GM19043 (cell line): Measurements from ENCODE around the gene LYZL4.

Source experiments
- ATAC-seq: cut with Tn5 transposase; IDR thresholded peaks from one replicate; pipeline ENCODE4 v1.9.1; 2021; ENCODE audit warnings: low read depth; ENCODE audit not compliant: unreplicated experiment

The LYZL4 gene

GRCh38 chr3:42428830-42429229 is 18.4 kb upstream of the LYZL4 start:
- no peak for ATAC-seq

- ATAC-seq: no peak
Measured at GRCh38 chr3:42425736-42426407, 15.5 kb upstream of the LYZL4 start.

GRCh38 chr3:42424911-42425310 is 14.5 kb upstream of the LYZL4 start:
- no peak for ATAC-seq

- no peak for ATAC-seq
Measured at GRCh38 chr3:42421818-42422796, 11.7 kb upstream of the LYZL4 start.

GRCh38 chr3:42419563-42419962 is 9.2 kb upstream of the LYZL4 start:
- no peak for ATAC-seq

- no peak for ATAC-seq
Measured at GRCh38 chr3:42412526-42413155, 2.2 kb upstream of the LYZL4 start.

GRCh38 chr3:42411429-42411828 is 1.0 kb upstream of the LYZL4 start:
- ATAC-seq: no peak

GRCh38 chr3:42408156-42408555 is 2.3 kb downstream of the LYZL4 start:
- no peak for ATAC-seq

- ATAC-seq: no peak
Measured at GRCh38 chr3:42406727-42407450, 3.5 kb downstream of the LYZL4 start.

- no peak for ATAC-seq
Measured at GRCh38 chr3:42405857-42406256, 4.6 kb downstream of the LYZL4 start.

- no peak for ATAC-seq
Measured at GRCh38 chr3:42403737-42404136, 6.7 kb downstream of the LYZL4 start.

- no peak for ATAC-seq
Measured at GRCh38 chr3:42402394-42403096, 7.9 kb downstream of the LYZL4 start.

- ATAC-seq: no peak
Measured at GRCh38 chr3:42398080-42398479, 12.3 kb downstream of the LYZL4 start.

GRCh38 chr3:42397644-42398043 is 12.8 kb downstream of the LYZL4 start:
- ATAC-seq: no peak

- ATAC-seq: no peak
Measured at GRCh38 chr3:42394579-42395288, 15.7 kb downstream of the LYZL4 start.

GRCh38 chr3:42387802-42388651 is 22.4 kb downstream of the LYZL4 start:
- ATAC-seq: no peak

- no peak for ATAC-seq
Measured at GRCh38 chr3:42381551-42382082, 28.8 kb downstream of the LYZL4 start.

GRCh38 chr3:42377681-42378080 is 32.7 kb downstream of the LYZL4 start:
- no peak for ATAC-seq
